Liver (tissue), 3 donors: ENCODE data around the gene TAL1.

Source experiments
- ATF3 ChIP-seq: IDR thresholded peaks from 2 replicates; pipeline ENCODE4 v1.6.1; 2016; ENCODE audit warnings: antibody characterized with exemption
- CTCF ChIP-seq: fragments of 150-350 bp; IDR thresholded peaks from 2 replicates; pipeline ENCODE4 v1.5.1; 2017; ENCODE audit warnings: improper control_type of control experiment, low read depth, low read length; ENCODE audit not compliant: missing input control
- EGR1 ChIP-seq, 2 donors: IDR thresholded peaks; 2 replicates each; pipeline ENCODE4 v1.6.1; 2016 to 2018; ENCODE audit warnings: antibody characterized with exemption in 2 of 2, low read depth in 2 of 2
- FOXA1 ChIP-seq: IDR thresholded peaks from 2 replicates; pipeline ENCODE4 v1.6.1; 2016; ENCODE audit warnings: antibody characterized with exemption
- FOXA2 ChIP-seq: IDR thresholded peaks from 2 replicates; pipeline ENCODE4 v1.6.1; 2016; ENCODE audit warnings: antibody characterized with exemption
- GABPA ChIP-seq, 2 donors: IDR thresholded peaks in 1 of 2; conservative IDR thresholded peaks in 1 of 2; 2 replicates each; pipeline ENCODE4 v1.6.1; 2016; ENCODE audit warnings: antibody characterized with exemption in 2 of 2, mild to moderate bottlenecking in 1 of 2, moderate library complexity in 1 of 2
- JUND ChIP-seq, 2 donors: IDR thresholded peaks; 2 replicates each; pipeline ENCODE4 v1.6.1; 2016; ENCODE audit warnings: antibody characterized with exemption in 2 of 2
- MAX ChIP-seq: IDR thresholded peaks from 2 replicates; pipeline ENCODE4 v1.6.1; 2016; ENCODE audit warnings: antibody characterized with exemption
- RAD21 ChIP-seq, 2 donors: IDR thresholded peaks; 2 replicates each; pipeline ENCODE4 v1.6.1; 2016; ENCODE audit warnings: antibody characterized with exemption in 2 of 2, mild to moderate bottlenecking in 2 of 2
- REST ChIP-seq: IDR thresholded peaks from 2 replicates; pipeline ENCODE4 v1.6.1; 2016; ENCODE audit warnings: antibody characterized with exemption, mild to moderate bottlenecking
- TAF1 ChIP-seq: conservative IDR thresholded peaks from 2 replicates; pipeline ENCODE4 v1.6.1; 2016; ENCODE audit warnings: antibody characterized with exemption, mild to moderate bottlenecking
- YY1 ChIP-seq: IDR thresholded peaks from 2 replicates; pipeline ENCODE4 v1.6.1; 2016; ENCODE audit warnings: antibody characterized with exemption, mild to moderate bottlenecking
- donor health status: healthy.
- donor health status: healthy.

- TF ChIP-seq ATF3 (no peak), CTCF (no peak), FOXA1 (no peak), JUND (IDR thresholded peaks at IDR 0.05) (no peak), TAF1 (no peak), REST (no peak), MAX (no peak), FOXA2 (no peak), RAD21 (IDR thresholded peaks at IDR 0.05) (no peak), YY1 (no peak), EGR1 (IDR thresholded peaks at IDR 0.05; ENCODE audit: low read depth in 2 of 2) (no peak), GABPA (IDR thresholded peaks at IDR 0.05 in 1 of 2, conservative IDR thresholded peaks at IDR 0.05 in 1 of 2) (no peak)
These were observed 16.3 kb downstream of the TAL1 start for GRCh38 chr1:47215713-47216112.
